Neural cell (in vitro differentiated cells): ENCODE data around the gene PDHB.

Experiments used
- POLR2AphosphoS5 ChIP-seq: IDR thresholded peaks from 2 replicates; pipeline ENCODE4 v1.6.1; 2012
- TAF1 ChIP-seq: IDR thresholded peaks from 2 replicates; pipeline ENCODE4 v1.6.1; 2012; ENCODE audit warnings: low read depth

DNA sequence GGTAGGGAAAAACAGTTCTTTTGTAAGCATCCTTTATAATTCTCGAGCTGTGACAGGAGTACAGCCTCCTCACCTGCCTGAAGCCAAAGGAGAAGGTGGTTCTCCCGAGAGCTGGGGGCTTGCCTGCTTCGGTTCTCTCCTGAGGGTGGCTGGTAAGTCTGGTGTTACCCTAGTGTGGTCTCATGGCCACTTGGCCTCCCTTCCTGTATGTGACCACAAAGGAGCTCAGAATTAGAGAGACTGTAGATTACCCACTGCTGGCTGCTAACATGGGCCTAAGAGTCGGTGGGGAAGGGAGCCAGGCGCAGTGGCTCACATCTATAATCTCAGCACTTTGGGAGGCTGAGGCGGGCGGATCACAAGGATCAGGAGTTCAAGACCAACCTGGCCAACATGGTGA lies 12.6 kb downstream of the PDHB start:
- TF ChIP-seq TAF1 (no peak), POLR2AphosphoS5 (no peak)
